Fibroblast of lung (primary cell): ENCODE data around the gene KBTBD2.

ENCODE experiments used
- CTCF ChIP-seq, 2 donors: IDR thresholded peaks in 1 of 2; conservative IDR thresholded peaks in 1 of 2; 1 replicate in 1 of 2; 2 replicates in 1 of 2; pipeline ENCODE4 v1.5.1; 2011 to 2012; ENCODE audit warnings: low read length in 2 of 2, control low read depth in 1 of 2, inconsistent platforms in 1 of 2, low read depth in 1 of 2, mild to moderate bottlenecking in 1 of 2
- EZH2 ChIP-seq: IDR thresholded peaks from 2 replicates; pipeline ENCODE4 v1.5.1; 2012; ENCODE audit warnings: low read length, control low read depth, mild to moderate bottlenecking; ENCODE audit errors: missing control alignments

- no peak for TF ChIP-seq CTCF (conservative IDR thresholded peaks at IDR 0.05 in 1 of 2, IDR thresholded peaks at IDR 0.05 in 1 of 2; ENCODE audit: low read depth in 1 of 2, low read length in 2 of 2)
- TF ChIP-seq EZH2, result no peak
Observed at GRCh38 chr7:32900433-32900995, 9.0 kb upstream of the KBTBD2 start.
